GM12878 (cell line): Measurements from ENCODE around the gene SGF29. TPM values are rescaled to one million over a fixed set of nuclear protein-coding genes. Genes with fewer than 3 reads are reported as not detected.

Experiments used
- ATAC-seq: fragments of 200-7000 bp; cut with Tn5 transposase; 3 replicates; pipeline ENCODE4 v1.9.1; 2020; ENCODE audit warnings: mild to moderate bottlenecking, moderate library complexity
- BruUV-seq: library from RNA; stranded (reverse); fragments of 400-500 nt; replicated peaks from 2 replicates; lab custom pipeline; 2021; lab: Mats Ljungman, UMichigan
- CTCF ChIA-PET: fragments of 300-600 bp; sonication (Branson Sonifier 250); formaldehyde crosslinking; extraction: SDS; loops from one replicate; lab custom pipeline; 2021; ENCODE audit warnings: inconsistent platforms; lab: Yijun Ruan, JAX
- POLR2A ChIA-PET: fragments of 350-600 bp; formaldehyde crosslinking; extraction: SDS; loops from one replicate; lab custom pipeline; 2021; ENCODE audit warnings: inconsistent platforms; lab: Charles Lee
- RAD21 ChIA-PET: fragments of 300-600 bp; sonication (Branson Sonifier 250); formaldehyde crosslinking; loops from one replicate; lab custom pipeline; 2023; ENCODE audit warnings: antibody characterized with exemption; ENCODE audit not compliant: unreplicated experiment; lab: Charles Lee
- SMC1A ChIA-PET: fragments of 300-600 bp; sonication (Branson Sonifier 250); formaldehyde crosslinking; loops from one replicate; lab custom pipeline; 2023; ENCODE audit not compliant: unreplicated experiment, uncharacterized antibody; lab: Charles Lee
- DNase-seq: peaks from one replicate; pipeline ENCODE4 v3.0.0-alpha.2; 2011; ENCODE audit warnings: low read depth, low spot score
- FAIRE-seq: peaks from 3 replicates; lab custom pipeline; 2011; peaks lifted over from hg19 to GRCh38; lab: Jason Lieb, UNC
- H2AFZ ChIP-seq: 2 replicates; pipeline ENCODE4 v1.6.0; 2011; ENCODE audit warnings: low read depth, low read length, control low read depth; ENCODE audit not compliant: control insufficient read depth
- H3K27ac ChIP-seq: 2 replicates; pipeline ENCODE4 v1.5.1; 2011; ENCODE audit warnings: control low read depth; ENCODE audit not compliant: control insufficient read depth, insufficient read depth
- H3K27me3 ChIP-seq, 2 experiments: replicated peaks in 1 of 2; 2 replicates each; pipeline versions ENCODE4 v1.6.0 to v1.6.1; 2011; ENCODE audit warnings: low read length in 1 of 2; ENCODE audit not compliant: control insufficient read depth in 2 of 2, insufficient read depth in 2 of 2
- H3K36me3 ChIP-seq, 2 experiments: 2 replicates each; pipeline ENCODE4 v1.5.1; 2011; ENCODE audit warnings: low read length in 1 of 2; ENCODE audit not compliant: control insufficient read depth in 2 of 2, insufficient read depth in 2 of 2
- H3K4me1 ChIP-seq: 2 replicates; pipeline ENCODE4 v1.6.1; 2011; ENCODE audit warnings: mild to moderate bottlenecking, low read length, moderate library complexity, mixed read lengths; ENCODE audit not compliant: control insufficient read depth, insufficient read depth
- H3K4me2 ChIP-seq: 2 replicates; pipeline ENCODE4 v1.6.0; 2011; ENCODE audit warnings: control low read depth; ENCODE audit not compliant: control insufficient read depth, insufficient read depth
- H3K4me3 ChIP-seq: fragments of 200-600 bp; sonication (generic); 2 replicates; pipeline ENCODE4 v1.5.1; 2016
- H3K79me2 ChIP-seq: 2 replicates; pipeline ENCODE4 v1.6.0; 2011; ENCODE audit warnings: low read length; ENCODE audit not compliant: control insufficient read depth, insufficient read depth
- H3K9ac ChIP-seq: 2 replicates; pipeline ENCODE4 v1.8.0; 2011; ENCODE audit warnings: low read length, control low read depth, mixed read lengths; ENCODE audit not compliant: control insufficient read depth, insufficient read depth
- H3K9me3 ChIP-seq: replicated peaks from 3 replicates; pipeline ENCODE4 v1.5.1; 2011; ENCODE audit warnings: mild to moderate bottlenecking, low read length; ENCODE audit not compliant: control insufficient read depth, insufficient read depth
- H4K20me1 ChIP-seq: 2 replicates; pipeline ENCODE4 v1.6.0; 2011; ENCODE audit not compliant: control insufficient read depth, insufficient read depth
- CHD2 ChIP-seq: IDR thresholded peaks from 2 replicates; pipeline ENCODE4 v1.6.1; 2011; ENCODE audit warnings: low read depth, low read length, improper control_type of control experiment, borderline replicate concordance
- EGR1 ChIP-seq, 2 experiments: IDR thresholded peaks; 1 replicate in 1 of 2; 2 replicates in 1 of 2; pipeline ENCODE4 v1.6.1; 2011 to 2012; ENCODE audit warnings: low read depth in 2 of 2, low read length in 2 of 2, borderline replicate concordance in 1 of 2, mild to moderate bottlenecking in 1 of 2, moderate library complexity in 1 of 2
- HDGF ChIP-seq: fragments of 450-650 bp; IDR thresholded peaks from 2 replicates; pipeline ENCODE4 v1.6.1; 2016; ENCODE audit warnings: antibody characterized with exemption
- IKZF2 ChIP-seq, 2 experiments: fragments of 450-650 bp; IDR thresholded peaks; 2 replicates each; pipeline ENCODE4 v1.6.1; 2017; ENCODE audit warnings: mild to moderate bottlenecking in 2 of 2, moderate library complexity in 2 of 2
- NFYB ChIP-seq: IDR thresholded peaks from 2 replicates; pipeline ENCODE4 v1.6.1; 2011; ENCODE audit warnings: low read depth, mild to moderate bottlenecking, low read length, improper control_type of control experiment, moderate library complexity; ENCODE audit not compliant: insufficient read depth
- POLR2AphosphoS2 ChIP-seq: IDR thresholded peaks from 2 replicates; pipeline ENCODE4 v1.6.1; 2011; ENCODE audit warnings: low read depth, mild to moderate bottlenecking, low read length, improper control_type of control experiment, moderate library complexity
- POLR2AphosphoS5 ChIP-seq: IDR thresholded peaks from 2 replicates; pipeline ENCODE4 v1.6.1; 2011; ENCODE audit warnings: mild to moderate bottlenecking, low read length, inconsistent platforms
- SPI1 ChIP-seq: IDR thresholded peaks from 2 replicates; pipeline ENCODE4 v1.6.1; 2011; ENCODE audit warnings: low read depth, mild to moderate bottlenecking, low read length, moderate library complexity, borderline replicate concordance; ENCODE audit not compliant: insufficient read depth
- YY1 ChIP-seq: IDR thresholded peaks from 2 replicates; pipeline ENCODE4 v1.6.1; 2011; ENCODE audit warnings: low read depth, mild to moderate bottlenecking, low read length
- ZNF217 ChIP-seq: fragments of 450-650 bp; IDR thresholded peaks from 2 replicates; pipeline ENCODE4 v1.6.1; 2017; ENCODE audit warnings: antibody characterized with exemption, mild to moderate bottlenecking
- WGBS: methylation state at CpG from one replicate; pipeline ENCODE4 v1.1.6; 2016; ENCODE audit warnings: low lambda C conversion rate; ENCODE audit not compliant: insufficient replicate concordance, insufficient coverage; ENCODE audit errors: missing lambda C conversion rate; 5-methylcytosine and 5-hydroxymethylcytosine counted together
- in situ Hi-C: fragments of 300-500 bp; cut with MboI; formaldehyde crosslinking; loops from 9 replicates; pipeline ENCODE4 v1.14.3; 2018; ENCODE audit warnings: mixed read lengths
- intact Hi-C: fragments of 100-400 bp; cut with micrococcal nuclease; formaldehyde crosslinking; loops from one replicate; pipeline ENCODE4 v1.14.2; 2022; ENCODE audit not compliant: unreplicated experiment
- polyA plus RNA-seq, 11 experiments: library from polyadenylated mRNA; depleted of rRNA in 4 of 11; unstranded in 6 of 11; stranded (reverse) in 5 of 11; fragments of >200 nt; fragmentation: Nextera tagmentation in 4 of 11; fragmentation: Illumina TruSeq in 1 of 11; extraction: Ambion mirVana in 4 of 11; extraction: Trizol in 1 of 11; gene quantifications; 1 replicate in 1 of 11; 2 replicates in 10 of 11; pipeline versions ENCODE4 v1.2.1 to v1.2.3, GENCODE V29; 2011 to 2016; ENCODE audit warnings: inconsistent platforms in 2 of 11, missing spikeins in 2 of 11, low read depth in 1 of 11
- total RNA-seq, 4 experiments: library from RNA; depleted of rRNA in 3 of 4; stranded (reverse); fragments of >200 nt in 3 of 4; fragmentation: Illumina TruSeq in 1 of 4; extraction: Trizol in 1 of 4; gene quantifications; 2 replicates each; pipeline versions ENCODE4 v1.2.1 to v1.2.3, GENCODE V29; 2013 to 2021
- TF ChIP-seq, protein P1 (sequence below): fragments of 450-650 bp; IDR thresholded peaks from 2 replicates; pipeline ENCODE4 v1.6.1; 2017; ENCODE audit warnings: low read depth, mild to moderate bottlenecking, moderate library complexity
- TF ChIP-seq, protein P2 (sequence below): fragments of 450-650 bp; IDR thresholded peaks from 2 replicates; pipeline ENCODE4 v1.6.1; 2017; ENCODE audit warnings: antibody characterized with exemption, mild to moderate bottlenecking, moderate library complexity
- TF ChIP-seq, protein P3 (sequence below): fragments of 450-650 bp; formaldehyde crosslinking; IDR thresholded peaks from 2 replicates; pipeline ENCODE4 v1.4.0; 2022; ENCODE audit warnings: mild to moderate bottlenecking, moderate library complexity
- TF ChIP-seq, protein P4 (sequence below): IDR thresholded peaks from 2 replicates; pipeline ENCODE4 v1.6.1; 2012; ENCODE audit warnings: low read depth, low read length, improper control_type of control experiment
- TF ChIP-seq, protein P5 (sequence below): fragments of 150-350 bp; IDR thresholded peaks from 2 replicates; pipeline ENCODE4 v1.6.1; 2014; ENCODE audit warnings: mild to moderate bottlenecking, low read depth, low read length

Gene SGF29
- total and polyA plus RNA-seq, 10 of the 15 experiments (the other 5 are each of a cell fraction or from before 2014, with no cell fraction given): 2.2 to 20.1 (median 12.3) TPM

DNA sequence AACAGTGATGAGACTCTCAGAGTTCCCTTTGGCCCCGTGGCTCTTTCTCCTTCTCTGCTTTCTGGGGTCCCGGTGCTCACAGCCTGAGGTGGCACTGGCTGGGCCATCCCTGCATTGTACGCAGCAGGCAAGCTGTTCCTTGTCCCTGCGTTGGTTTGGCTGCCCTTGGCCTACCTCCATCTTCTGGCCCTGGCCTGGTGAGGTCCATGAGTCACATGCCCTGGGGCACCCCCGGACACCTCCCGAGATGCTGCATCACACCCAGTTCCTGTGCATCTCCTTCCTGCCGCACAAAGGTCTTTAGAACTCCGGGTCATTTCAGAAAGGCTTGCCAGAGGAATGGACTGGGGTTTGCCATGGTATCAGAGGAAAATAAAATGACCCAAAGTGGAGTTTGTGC is 33.7 kb downstream of the SGF29 start:
- intact Hi-C loops: no loop called here
- no peaks in the 10 kb centered on the region for H3K27me3 ChIP-seq
- in situ Hi-C loops: no loop called here
- FAIRE-seq: no peak
- SMC1A ChIA-PET: no interaction called here
- no peak for ATAC-seq
- no peaks in the 10 kb centered on the region; the same call in 1 of the 2 replicates for H3K4me1 ChIP-seq
- no peak overlapping the region for H2AFZ ChIP-seq
- no peak overlapping the region for H3K4me2 ChIP-seq
- no peak for DNase-seq
- no peak overlapping the region for H3K9ac ChIP-seq
- no peaks in the 10 kb centered on the region for H3K9me3 ChIP-seq
- H3K4me3 ChIP-seq: no peak overlapping the region
- CTCF ChIA-PET: no interaction called here
- BruUV-seq: no TSS peak
- RAD21 ChIA-PET: no interaction called here
- H4K20me1 ChIP-seq: no peaks in the 10 kb centered on the region
- H3K36me3 ChIP-seq: peaks cover 8 to 16% of the 10 kb centered on the region in 2 experiments; a peak in 3 of 4 replicates
- POLR2A ChIA-PET: no interaction called here
- 98% methylated on average over 8 of the region's 8 CpGs for WGBS
- no peak overlapping the region for H3K27ac ChIP-seq
- H3K79me2 ChIP-seq: no peaks in the 10 kb centered on the region
- TF ChIP-seq ZNF217 (no peak), HDGF (no peak), CHD2 (no peak), EGR1 (IDR thresholded peaks at IDR 0.05; ENCODE audit: borderline replicate concordance in 1 of 2, low read depth in 2 of 2, low read length in 2 of 2) (no peak), IKZF2 (IDR thresholded peaks at IDR 0.05) (no peak), POLR2AphosphoS2 (no peak), POLR2AphosphoS5 (no peak), YY1 (no peak), NFYB (no peak), SPI1 (no peak)
- TF ChIP-seq, protein P1, sequence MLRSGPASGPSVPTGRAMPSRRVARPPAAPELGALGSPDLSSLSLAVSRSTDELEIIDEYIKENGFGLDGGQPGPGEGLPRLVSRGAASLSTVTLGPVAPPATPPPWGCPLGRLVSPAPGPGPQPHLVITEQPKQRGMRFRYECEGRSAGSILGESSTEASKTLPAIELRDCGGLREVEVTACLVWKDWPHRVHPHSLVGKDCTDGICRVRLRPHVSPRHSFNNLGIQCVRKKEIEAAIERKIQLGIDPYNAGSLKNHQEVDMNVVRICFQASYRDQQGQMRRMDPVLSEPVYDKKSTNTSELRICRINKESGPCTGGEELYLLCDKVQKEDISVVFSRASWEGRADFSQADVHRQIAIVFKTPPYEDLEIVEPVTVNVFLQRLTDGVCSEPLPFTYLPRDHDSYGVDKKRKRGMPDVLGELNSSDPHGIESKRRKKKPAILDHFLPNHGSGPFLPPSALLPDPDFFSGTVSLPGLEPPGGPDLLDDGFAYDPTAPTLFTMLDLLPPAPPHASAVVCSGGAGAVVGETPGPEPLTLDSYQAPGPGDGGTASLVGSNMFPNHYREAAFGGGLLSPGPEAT: no peak
- TF ChIP-seq, protein P2, sequence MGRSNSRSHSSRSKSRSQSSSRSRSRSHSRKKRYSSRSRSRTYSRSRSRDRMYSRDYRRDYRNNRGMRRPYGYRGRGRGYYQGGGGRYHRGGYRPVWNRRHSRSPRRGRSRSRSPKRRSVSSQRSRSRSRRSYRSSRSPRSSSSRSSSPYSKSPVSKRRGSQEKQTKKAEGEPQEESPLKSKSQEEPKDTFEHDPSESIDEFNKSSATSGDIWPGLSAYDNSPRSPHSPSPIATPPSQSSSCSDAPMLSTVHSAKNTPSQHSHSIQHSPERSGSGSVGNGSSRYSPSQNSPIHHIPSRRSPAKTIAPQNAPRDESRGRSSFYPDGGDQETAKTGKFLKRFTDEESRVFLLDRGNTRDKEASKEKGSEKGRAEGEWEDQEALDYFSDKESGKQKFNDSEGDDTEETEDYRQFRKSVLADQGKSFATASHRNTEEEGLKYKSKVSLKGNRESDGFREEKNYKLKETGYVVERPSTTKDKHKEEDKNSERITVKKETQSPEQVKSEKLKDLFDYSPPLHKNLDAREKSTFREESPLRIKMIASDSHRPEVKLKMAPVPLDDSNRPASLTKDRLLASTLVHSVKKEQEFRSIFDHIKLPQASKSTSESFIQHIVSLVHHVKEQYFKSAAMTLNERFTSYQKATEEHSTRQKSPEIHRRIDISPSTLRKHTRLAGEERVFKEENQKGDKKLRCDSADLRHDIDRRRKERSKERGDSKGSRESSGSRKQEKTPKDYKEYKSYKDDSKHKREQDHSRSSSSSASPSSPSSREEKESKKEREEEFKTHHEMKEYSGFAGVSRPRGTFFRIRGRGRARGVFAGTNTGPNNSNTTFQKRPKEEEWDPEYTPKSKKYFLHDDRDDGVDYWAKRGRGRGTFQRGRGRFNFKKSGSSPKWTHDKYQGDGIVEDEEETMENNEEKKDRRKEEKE: no peak
- TF ChIP-seq, protein P3, sequence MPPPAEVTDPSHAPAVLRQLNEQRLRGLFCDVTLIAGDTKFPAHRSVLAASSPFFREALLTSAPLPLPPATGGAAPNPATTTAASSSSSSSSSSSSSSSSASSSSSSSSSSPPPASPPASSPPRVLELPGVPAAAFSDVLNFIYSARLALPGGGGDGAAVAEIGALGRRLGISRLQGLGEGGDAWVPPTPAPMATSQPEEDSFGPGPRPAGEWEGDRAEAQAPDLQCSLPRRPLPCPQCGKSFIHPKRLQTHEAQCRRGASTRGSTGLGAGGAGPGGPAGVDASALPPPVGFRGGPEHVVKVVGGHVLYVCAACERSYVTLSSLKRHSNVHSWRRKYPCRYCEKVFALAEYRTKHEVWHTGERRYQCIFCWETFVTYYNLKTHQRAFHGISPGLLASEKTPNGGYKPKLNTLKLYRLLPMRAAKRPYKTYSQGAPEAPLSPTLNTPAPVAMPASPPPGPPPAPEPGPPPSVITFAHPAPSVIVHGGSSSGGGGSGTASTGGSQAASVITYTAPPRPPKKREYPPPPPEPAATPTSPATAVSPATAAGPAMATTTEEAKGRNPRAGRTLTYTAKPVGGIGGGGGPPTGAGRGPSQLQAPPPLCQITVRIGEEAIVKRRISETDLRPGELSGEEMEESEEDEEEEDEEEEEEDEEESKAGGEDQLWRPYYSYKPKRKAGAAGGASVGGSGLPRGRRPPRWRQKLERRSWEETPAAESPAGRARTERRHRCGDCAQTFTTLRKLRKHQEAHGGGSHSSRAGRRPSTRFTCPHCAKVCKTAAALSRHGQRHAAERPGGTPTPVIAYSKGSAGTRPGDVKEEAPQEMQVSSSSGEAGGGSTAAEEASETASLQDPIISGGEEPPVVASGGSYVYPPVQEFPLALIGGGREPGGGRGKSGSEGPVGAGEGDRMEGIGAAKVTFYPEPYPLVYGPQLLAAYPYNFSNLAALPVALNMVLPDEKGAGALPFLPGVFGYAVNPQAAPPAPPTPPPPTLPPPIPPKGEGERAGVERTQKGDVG (CRISPR knock-in tag): no peak
- TF ChIP-seq, protein P4, sequence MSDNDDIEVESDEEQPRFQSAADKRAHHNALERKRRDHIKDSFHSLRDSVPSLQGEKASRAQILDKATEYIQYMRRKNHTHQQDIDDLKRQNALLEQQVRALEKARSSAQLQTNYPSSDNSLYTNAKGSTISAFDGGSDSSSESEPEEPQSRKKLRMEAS: no peak
- TF ChIP-seq, protein P5, sequence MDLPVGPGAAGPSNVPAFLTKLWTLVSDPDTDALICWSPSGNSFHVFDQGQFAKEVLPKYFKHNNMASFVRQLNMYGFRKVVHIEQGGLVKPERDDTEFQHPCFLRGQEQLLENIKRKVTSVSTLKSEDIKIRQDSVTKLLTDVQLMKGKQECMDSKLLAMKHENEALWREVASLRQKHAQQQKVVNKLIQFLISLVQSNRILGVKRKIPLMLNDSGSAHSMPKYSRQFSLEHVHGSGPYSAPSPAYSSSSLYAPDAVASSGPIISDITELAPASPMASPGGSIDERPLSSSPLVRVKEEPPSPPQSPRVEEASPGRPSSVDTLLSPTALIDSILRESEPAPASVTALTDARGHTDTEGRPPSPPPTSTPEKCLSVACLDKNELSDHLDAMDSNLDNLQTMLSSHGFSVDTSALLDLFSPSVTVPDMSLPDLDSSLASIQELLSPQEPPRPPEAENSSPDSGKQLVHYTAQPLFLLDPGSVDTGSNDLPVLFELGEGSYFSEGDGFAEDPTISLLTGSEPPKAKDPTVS: no peak
